Type B pancreatic cell (in vitro differentiated cells): ENCODE data around the gene SOX5. TPM values are rescaled to one million over a fixed set of nuclear protein-coding genes. Genes with fewer than 3 reads are reported as not detected.

Experiments used
- DNase-seq: peaks from one replicate; pipeline ENCODE4 v3.0.0; 2021; ENCODE audit warnings: mixed read lengths; ENCODE audit not compliant: unreplicated experiment; ENCODE audit errors: extremely low spot score
- H3K27ac Mint-ChIP-seq: 2 replicates; pipeline ENCODE4 v1.8.0; 2021; ENCODE audit warnings: mild to moderate bottlenecking, mixed read lengths
- H3K27me3 Mint-ChIP-seq: 2 replicates; pipeline ENCODE4 v1.8.0; 2021; ENCODE audit warnings: mixed read lengths
- H3K36me3 Mint-ChIP-seq: 2 replicates; pipeline ENCODE4 v1.8.0; 2021; ENCODE audit warnings: mixed read lengths
- H3K4me1 Mint-ChIP-seq: one replicate; pipeline ENCODE4 v1.8.0; 2021; ENCODE audit warnings: mixed read lengths; ENCODE audit not compliant: unreplicated experiment
- H3K4me3 Mint-ChIP-seq: 2 replicates; pipeline ENCODE4 v1.8.0; 2021; ENCODE audit warnings: mild to moderate bottlenecking, mixed read lengths
- H3K9me3 Mint-ChIP-seq: 2 replicates; pipeline ENCODE4 v1.8.0; 2021; ENCODE audit warnings: mixed read lengths
- total RNA-seq: library from RNA; stranded (reverse); gene quantifications from 2 replicates; pipeline ENCODE4 v1.2.1, GENCODE V29; 2021; ENCODE audit warnings: low replicate concordance
- TF ChIP-seq, protein P1 (sequence below): fragments of 200-600 bp; sonication (generic); conservative IDR thresholded peaks from 2 replicates; pipeline ENCODE4 v1.5.0; 2021; ENCODE audit warnings: antibody characterized with exemption, mild to moderate bottlenecking

The SOX5 gene
- total RNA-seq, 1 donor from 2014 or later: 32.8 TPM

GRCh38 chr12:23860019-23860418 lies 89.5 kb downstream of the SOX5 start:
- peaks cover 30% of the 10 kb centered on the region for H3K36me3 Mint-ChIP-seq
- TF ChIP-seq, protein P1, sequence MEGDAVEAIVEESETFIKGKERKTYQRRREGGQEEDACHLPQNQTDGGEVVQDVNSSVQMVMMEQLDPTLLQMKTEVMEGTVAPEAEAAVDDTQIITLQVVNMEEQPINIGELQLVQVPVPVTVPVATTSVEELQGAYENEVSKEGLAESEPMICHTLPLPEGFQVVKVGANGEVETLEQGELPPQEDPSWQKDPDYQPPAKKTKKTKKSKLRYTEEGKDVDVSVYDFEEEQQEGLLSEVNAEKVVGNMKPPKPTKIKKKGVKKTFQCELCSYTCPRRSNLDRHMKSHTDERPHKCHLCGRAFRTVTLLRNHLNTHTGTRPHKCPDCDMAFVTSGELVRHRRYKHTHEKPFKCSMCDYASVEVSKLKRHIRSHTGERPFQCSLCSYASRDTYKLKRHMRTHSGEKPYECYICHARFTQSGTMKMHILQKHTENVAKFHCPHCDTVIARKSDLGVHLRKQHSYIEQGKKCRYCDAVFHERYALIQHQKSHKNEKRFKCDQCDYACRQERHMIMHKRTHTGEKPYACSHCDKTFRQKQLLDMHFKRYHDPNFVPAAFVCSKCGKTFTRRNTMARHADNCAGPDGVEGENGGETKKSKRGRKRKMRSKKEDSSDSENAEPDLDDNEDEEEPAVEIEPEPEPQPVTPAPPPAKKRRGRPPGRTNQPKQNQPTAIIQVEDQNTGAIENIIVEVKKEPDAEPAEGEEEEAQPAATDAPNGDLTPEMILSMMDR: no peak
- H3K9me3 Mint-ChIP-seq: peaks cover 11% of the 10 kb centered on the region
- no peaks in the 10 kb centered on the region for H3K27me3 Mint-ChIP-seq
- no peaks in the 10 kb centered on the region for H3K4me1 Mint-ChIP-seq
- no peak overlapping the region for H3K4me3 Mint-ChIP-seq
- DNase-seq: no peak
- H3K27ac Mint-ChIP-seq: no peak overlapping the region

GRCh38 chr12:23857178-23857577 lies 92.3 kb downstream of the SOX5 start:
- Mint-ChIP-seq H3K27ac (no peak overlapping the region), H3K4me1 (peaks cover 4% of the 10 kb centered on the region), H3K9me3 (peaks cover 11% of the 10 kb centered on the region), H3K36me3 (peaks cover 22% of the 10 kb centered on the region), H3K27me3 (no peaks in the 10 kb centered on the region), H3K4me3 (no peak overlapping the region)
- no peak for DNase-seq
- TF ChIP-seq, protein P1: no peak

DNA sequence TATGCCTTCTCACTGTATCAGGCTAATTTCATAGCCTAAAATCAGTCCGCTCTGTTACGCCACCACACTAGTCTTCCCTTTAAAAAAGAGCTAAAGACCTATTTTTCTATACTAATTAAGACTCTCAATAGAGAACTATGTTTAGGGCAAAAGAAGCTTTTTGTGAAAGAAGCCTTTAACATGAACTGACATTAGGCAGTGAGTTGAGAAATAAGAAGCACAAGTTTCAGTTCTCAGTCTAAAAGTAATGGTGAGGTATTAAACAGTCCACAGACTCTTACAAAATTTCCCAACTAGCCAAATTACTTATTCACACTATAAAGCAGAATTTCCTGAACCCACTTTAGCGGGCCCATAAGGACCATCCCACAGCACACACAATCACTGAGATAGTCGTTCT lies 93.7 kb downstream of the SOX5 start:
- TF ChIP-seq, protein P1: no peak
- H3K4me1 Mint-ChIP-seq: peaks cover 4% of the 10 kb centered on the region
- no peaks in the 10 kb centered on the region for H3K27me3 Mint-ChIP-seq
- H3K36me3 Mint-ChIP-seq: peaks cover 22% of the 10 kb centered on the region
- no peak for DNase-seq
- no peak overlapping the region for H3K27ac Mint-ChIP-seq
- H3K4me3 Mint-ChIP-seq: no peak overlapping the region
- H3K9me3 Mint-ChIP-seq: peaks cover 11% of the 10 kb centered on the region

DNA sequence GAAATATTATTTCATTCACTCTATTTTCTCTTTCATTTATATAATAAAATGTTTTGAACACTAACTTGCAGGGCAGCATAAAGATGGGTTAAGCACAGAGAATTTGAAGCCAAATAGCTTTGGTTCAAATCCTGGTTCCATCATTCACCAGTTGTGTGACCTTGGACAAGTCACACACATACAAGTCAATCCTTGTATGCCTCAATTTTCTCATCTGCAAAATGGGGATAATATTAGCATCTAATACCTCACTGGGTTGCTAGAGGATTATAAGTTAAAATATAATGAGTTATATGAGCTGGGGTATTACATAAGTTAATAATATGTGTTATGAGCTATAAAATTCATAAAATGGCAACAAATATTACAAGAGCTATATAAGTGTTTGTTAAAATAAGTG lies 94.9 kb downstream of the SOX5 start:
- H3K27me3 Mint-ChIP-seq: no peaks in the 10 kb centered on the region
- no peak for DNase-seq
- no peak overlapping the region for H3K4me3 Mint-ChIP-seq
- peaks cover 18% of the 10 kb centered on the region for H3K36me3 Mint-ChIP-seq
- TF ChIP-seq, protein P1: no peak
- peaks cover 4% of the 10 kb centered on the region for H3K4me1 Mint-ChIP-seq
- H3K9me3 Mint-ChIP-seq: peaks cover 7% of the 10 kb centered on the region
- H3K27ac Mint-ChIP-seq: no peak overlapping the region

- DNase-seq: no peak
- peaks cover 4% of the 10 kb centered on the region for H3K4me1 Mint-ChIP-seq
- no peaks in the 10 kb centered on the region for H3K27me3 Mint-ChIP-seq
- TF ChIP-seq, protein P1: no peak
- peaks cover 4% of the 10 kb centered on the region for H3K9me3 Mint-ChIP-seq
- no peak overlapping the region for H3K27ac Mint-ChIP-seq
- peaks cover 14% of the 10 kb centered on the region for H3K36me3 Mint-ChIP-seq
- no peak overlapping the region for H3K4me3 Mint-ChIP-seq
Measured at GRCh38 chr12:23853640-23854039, 95.8 kb downstream of the SOX5 start.

- Mint-ChIP-seq H3K9me3 (no peaks in the 10 kb centered on the region), H3K4me1 (peaks cover 4% of the 10 kb centered on the region), H3K27me3 (no peaks in the 10 kb centered on the region), H3K4me3 (no peak overlapping the region), H3K36me3 (no peaks in the 10 kb centered on the region), H3K27ac (no peak overlapping the region)
- TF ChIP-seq, protein P1: no peak
- no peak for DNase-seq
Measured at GRCh38 chr12:23851602-23852001, 97.9 kb downstream of the SOX5 start.
